Trophoblast cell (in vitro differentiated cells and primary cell): ENCODE measurements around the gene MAP2K5.

Source experiments
- DNase-seq, 2 donors: peaks; one replicate each; pipeline ENCODE4 v3.0.0-alpha.2; 2016
- H2AFZ ChIP-seq: 2 replicates; pipeline ENCODE4 v1.6.1; 2013; ENCODE audit warnings: low read length, moderate library complexity, mild to moderate bottlenecking; ENCODE audit not compliant: insufficient read depth, poor library complexity
- H2AK5ac ChIP-seq: 2 replicates; pipeline ENCODE4 v1.6.1; 2013; ENCODE audit warnings: mild to moderate bottlenecking, low read length
- H2BK120ac ChIP-seq: 2 replicates; pipeline ENCODE4 v1.6.1; 2013; ENCODE audit warnings: low read length, mild to moderate bottlenecking, moderate library complexity; ENCODE audit not compliant: insufficient read depth, poor library complexity
- H2BK12ac ChIP-seq: 2 replicates; pipeline ENCODE4 v1.6.1; 2013; ENCODE audit warnings: mild to moderate bottlenecking, low read length, moderate library complexity
- H2BK5ac ChIP-seq: 2 replicates; pipeline ENCODE4 v1.6.1; 2013; ENCODE audit warnings: low read length, low read depth, moderate library complexity, mild to moderate bottlenecking; ENCODE audit not compliant: poor library complexity
- H3K14ac ChIP-seq: 2 replicates; pipeline ENCODE4 v1.6.1; 2013; ENCODE audit warnings: mild to moderate bottlenecking, low read length
- H3K18ac ChIP-seq: 2 replicates; pipeline ENCODE4 v1.6.1; 2013; ENCODE audit warnings: mild to moderate bottlenecking, low read length
- H3K23ac ChIP-seq: 2 replicates; pipeline ENCODE4 v1.6.1; 2013; ENCODE audit warnings: low read length
- H3K27ac ChIP-seq: 2 replicates; pipeline ENCODE4 v1.5.1; 2013; ENCODE audit warnings: low read depth, mild to moderate bottlenecking, inconsistent platforms, low read length, moderate library complexity
- H3K27me3 ChIP-seq: 2 replicates; pipeline ENCODE4 v1.6.1; 2013; ENCODE audit warnings: inconsistent platforms, mild to moderate bottlenecking, low read length, moderate library complexity; ENCODE audit not compliant: insufficient read depth
- H3K36me3 ChIP-seq, 2 experiments: 1 replicate in 1 of 2; 2 replicates in 1 of 2; pipeline ENCODE4 v1.6.1; 2013; ENCODE audit warnings: low read length in 2 of 2, mild to moderate bottlenecking in 2 of 2, moderate library complexity in 1 of 2; ENCODE audit not compliant: insufficient read depth in 2 of 2, control insufficient read depth in 1 of 2
- H3K4ac ChIP-seq: 2 replicates; pipeline ENCODE4 v1.6.1; 2013; ENCODE audit warnings: low read depth, mild to moderate bottlenecking, low read length, moderate library complexity
- H3K4me1 ChIP-seq, 2 experiments: 1 replicate in 1 of 2; 2 replicates in 1 of 2; pipeline ENCODE4 v1.6.1; 2013; ENCODE audit warnings: low read length in 2 of 2, mild to moderate bottlenecking in 2 of 2, moderate library complexity in 1 of 2; ENCODE audit not compliant: insufficient read depth in 2 of 2, control insufficient read depth in 1 of 2
- H3K4me2 ChIP-seq: 2 replicates; pipeline ENCODE4 v1.6.1; 2013; ENCODE audit warnings: inconsistent platforms, mild to moderate bottlenecking, low read length, moderate library complexity
- H3K4me3 ChIP-seq: 2 replicates; pipeline ENCODE4 v1.5.1; 2013; ENCODE audit warnings: mild to moderate bottlenecking, low read depth, low read length, inconsistent platforms
- H3K79me1 ChIP-seq: one replicate; pipeline ENCODE4 v1.6.1; 2013; ENCODE audit warnings: low read length
- H3K79me2 ChIP-seq: 2 replicates; pipeline ENCODE4 v1.6.1; 2013; ENCODE audit warnings: low read length, mild to moderate bottlenecking; ENCODE audit not compliant: control insufficient read depth, insufficient read depth, poor library complexity
- H3K9ac ChIP-seq: 2 replicates; pipeline ENCODE4 v1.6.1; 2013; ENCODE audit warnings: mild to moderate bottlenecking, low read length
- H3K9me3 ChIP-seq: 2 replicates; pipeline ENCODE4 v1.6.1; 2013; ENCODE audit warnings: low read depth, mild to moderate bottlenecking, control low read depth, inconsistent platforms, low read length; ENCODE audit not compliant: insufficient read depth
- H4K12ac ChIP-seq: 2 replicates; pipeline ENCODE4 v1.6.1; 2013; ENCODE audit warnings: low read depth, mild to moderate bottlenecking, low read length, moderate library complexity
- H4K8ac ChIP-seq: 2 replicates; pipeline ENCODE4 v1.6.1; 2013; ENCODE audit warnings: low read depth, mild to moderate bottlenecking, low read length, moderate library complexity
- H4K91ac ChIP-seq: one replicate; pipeline ENCODE4 v1.6.1; 2013; ENCODE audit warnings: low read depth, mild to moderate bottlenecking, low read length, moderate library complexity
- WGBS: extraction: QIAGEN DNeasy Blood & Tissue Kit; methylation state at CpG from one replicate; pipeline ENCODE4 v1.1.7; 2013; ENCODE audit warnings: missing lambda C conversion rate; ENCODE audit not compliant: insufficient read length, insufficient coverage; ENCODE audit errors: extremely low coverage; 5-methylcytosine and 5-hydroxymethylcytosine counted together

Gene MAP2K5

GRCh38 chr15:67587754-67588153 lies 45.3 kb downstream of the MAP2K5 start:
- Histone ChIP-seq H2BK120ac (no peak overlapping the region), H3K9me3 (no peaks in the 10 kb centered on the region), H3K36me3 (peaks cover 6 to 8% of the 10 kb centered on the region in 2 experiments), H3K27ac (no peak overlapping the region), H2AK5ac (no peak overlapping the region), H3K9ac (no peak overlapping the region), H3K4me3 (no peak overlapping the region), H4K12ac (no peak overlapping the region), H2BK12ac (no peak overlapping the region), H3K79me1 (no peaks in the 10 kb centered on the region), H4K8ac (no peak overlapping the region), H4K91ac (no peak overlapping the region), H3K27me3 (no peaks in the 10 kb centered on the region), H3K23ac (no peak overlapping the region), H3K18ac (no peak overlapping the region), H3K4ac (no peak overlapping the region), H2AFZ (no peak overlapping the region), H3K4me1 (no peaks in the 10 kb centered on the region), H3K14ac (no peak overlapping the region), H3K79me2 (no peaks in the 10 kb centered on the region), H3K4me2 (no peak overlapping the region), H2BK5ac (no peak overlapping the region)
- DNase-seq = no peak
- no CpG with 5 or more reads among the region's 3 CpGs for WGBS

- Histone ChIP-seq H3K23ac (no peak overlapping the region), H3K9ac (no peak overlapping the region), H3K9me3 (no peaks in the 10 kb centered on the region), H3K27me3 (no peaks in the 10 kb centered on the region), H3K4me3 (no peak overlapping the region), H3K79me2 (no peaks in the 10 kb centered on the region), H4K91ac (no peak overlapping the region), H4K8ac (no peak overlapping the region), H3K14ac (no peak overlapping the region), H2BK12ac (no peak overlapping the region), H2BK5ac (no peak overlapping the region), H2AFZ (no peak overlapping the region), H3K18ac (no peak overlapping the region), H3K4me2 (no peak overlapping the region), H2BK120ac (no peak overlapping the region), H4K12ac (no peak overlapping the region), H3K79me1 (no peaks in the 10 kb centered on the region), H3K36me3 (peaks cover 6 to 8% of the 10 kb centered on the region in 2 experiments), H3K4me1 (no peaks in the 10 kb centered on the region), H3K27ac (no peak overlapping the region), H2AK5ac (no peak overlapping the region), H3K4ac (no peak overlapping the region)
- no peak for DNase-seq
- WGBS = no CpG with 5 or more reads among the region's 3 CpGs
Measured at GRCh38 chr15:67590191-67590590, 47.7 kb downstream of the MAP2K5 start.

DNA sequence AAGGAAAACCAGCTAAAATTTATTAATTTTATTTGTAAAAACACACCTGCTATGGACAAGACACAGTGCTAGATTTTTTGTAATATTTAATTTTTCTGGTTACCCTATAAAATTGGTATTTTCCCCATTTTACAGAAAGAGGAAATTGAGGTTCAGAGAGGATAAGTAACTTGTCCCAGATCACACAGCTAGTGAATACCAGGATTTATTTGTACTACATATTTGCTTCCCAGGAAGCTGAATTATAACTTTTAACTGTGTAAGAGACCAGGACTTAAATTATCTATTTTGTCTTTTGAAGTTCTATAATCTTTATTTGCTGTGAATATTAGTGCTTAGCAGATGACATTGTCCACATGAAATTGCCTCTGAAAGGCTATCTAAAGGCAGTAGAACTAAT lies 49.7 kb downstream of the MAP2K5 start:
- no peaks in the 10 kb centered on the region for H3K4me1 ChIP-seq
- no peak overlapping the region for H2AK5ac ChIP-seq
- H3K18ac ChIP-seq = no peak overlapping the region
- H4K12ac ChIP-seq = no peak overlapping the region
- no peak overlapping the region for H4K91ac ChIP-seq
- no peak overlapping the region for H3K9ac ChIP-seq
- H3K27me3 ChIP-seq = no peaks in the 10 kb centered on the region
- H3K79me1 ChIP-seq = no peaks in the 10 kb centered on the region
- no peak overlapping the region for H3K4me3 ChIP-seq
- no peak overlapping the region for H2BK12ac ChIP-seq
- H3K9me3 ChIP-seq = no peaks in the 10 kb centered on the region
- H3K79me2 ChIP-seq = no peaks in the 10 kb centered on the region
- H2BK5ac ChIP-seq = no peak overlapping the region
- H3K4ac ChIP-seq = no peak overlapping the region
- H3K23ac ChIP-seq = no peak overlapping the region
- no peak overlapping the region for H2AFZ ChIP-seq
- no peak for DNase-seq
- H4K8ac ChIP-seq = no peak overlapping the region
- H3K27ac ChIP-seq = no peak overlapping the region
- H3K4me2 ChIP-seq = no peak overlapping the region
- H3K14ac ChIP-seq = no peak overlapping the region
- H2BK120ac ChIP-seq = no peak overlapping the region
- peaks cover 4 to 8% of the 10 kb centered on the region in 2 experiments for H3K36me3 ChIP-seq

DNA sequence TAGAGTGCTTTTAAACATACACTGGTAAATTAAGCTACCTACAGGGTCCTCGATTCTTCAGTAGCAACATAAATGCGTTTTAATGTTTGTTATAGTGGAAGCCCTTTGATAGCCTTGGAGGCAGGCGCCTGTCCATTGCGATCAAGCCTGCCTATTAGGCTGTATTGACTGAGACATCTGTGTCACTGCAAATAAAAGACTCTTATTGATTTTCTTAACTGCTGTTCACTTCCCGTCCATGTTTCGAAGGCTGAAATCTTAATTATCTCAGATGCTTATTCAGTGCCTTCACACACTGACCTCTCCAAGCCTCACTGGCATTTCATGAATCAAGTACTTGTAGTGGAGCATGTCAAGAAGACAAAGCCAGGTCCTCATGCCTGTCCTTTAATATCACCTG lies 51.1 kb downstream of the MAP2K5 start:
- no peaks in the 10 kb centered on the region for H3K36me3 ChIP-seq
- no peak overlapping the region for H2AK5ac ChIP-seq
- no peak overlapping the region for H3K23ac ChIP-seq
- no peak overlapping the region for H4K12ac ChIP-seq
- no peaks in the 10 kb centered on the region for H3K79me2 ChIP-seq
- H4K8ac ChIP-seq = no peak overlapping the region
- H2AFZ ChIP-seq = no peak overlapping the region
- no peak overlapping the region for H3K4ac ChIP-seq
- no peak overlapping the region for H3K9ac ChIP-seq
- H2BK12ac ChIP-seq = no peak overlapping the region
- H3K4me3 ChIP-seq = no peak overlapping the region
- no peak overlapping the region for H4K91ac ChIP-seq
- H3K27ac ChIP-seq = no peak overlapping the region
- no CpG with 5 or more reads among the region's 6 CpGs for WGBS
- H3K4me2 ChIP-seq = no peak overlapping the region
- H2BK5ac ChIP-seq = no peak overlapping the region
- no peak for DNase-seq
- H3K14ac ChIP-seq = no peak overlapping the region
- H3K79me1 ChIP-seq = no peaks in the 10 kb centered on the region
- no peaks in the 10 kb centered on the region for H3K4me1 ChIP-seq
- no peak overlapping the region for H3K18ac ChIP-seq
- H2BK120ac ChIP-seq = no peak overlapping the region
- no peaks in the 10 kb centered on the region for H3K9me3 ChIP-seq
- no peaks in the 10 kb centered on the region for H3K27me3 ChIP-seq

DNA sequence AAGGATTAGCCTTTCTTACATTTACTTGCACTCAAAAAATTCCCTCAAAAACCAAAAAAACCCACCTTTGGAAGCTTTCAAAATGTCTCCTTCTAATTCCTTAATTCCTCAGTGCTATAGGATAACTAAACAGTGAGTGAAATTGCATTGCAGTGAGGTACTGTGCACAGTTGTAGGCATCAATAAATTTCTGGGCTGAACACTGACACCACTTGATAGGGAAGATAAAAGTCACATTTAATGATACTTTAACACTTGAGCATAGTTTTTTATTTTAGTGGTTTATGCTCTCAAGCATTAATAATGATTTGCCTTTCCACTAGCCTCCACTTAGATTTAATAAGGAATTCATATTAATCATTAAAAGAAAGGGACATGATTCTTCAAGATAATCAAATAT lies 52.3 kb downstream of the MAP2K5 start:
- DNase-seq = no peak
- Histone ChIP-seq H3K4me3 (no peak overlapping the region), H3K9ac (no peak overlapping the region), H2BK5ac (no peak overlapping the region), H3K14ac (no peak overlapping the region), H2AK5ac (no peak overlapping the region), H2BK120ac (no peak overlapping the region), H3K18ac (no peak overlapping the region), H4K8ac (no peak overlapping the region), H2BK12ac (no peak overlapping the region), H3K23ac (no peak overlapping the region), H2AFZ (no peak overlapping the region), H3K4ac (no peak overlapping the region), H3K9me3 (no peaks in the 10 kb centered on the region), H3K4me2 (no peak overlapping the region), H4K12ac (no peak overlapping the region), H4K91ac (no peak overlapping the region), H3K4me1 (no peaks in the 10 kb centered on the region), H3K27me3 (no peaks in the 10 kb centered on the region), H3K27ac (no peak overlapping the region), H3K36me3 (no peaks in the 10 kb centered on the region), H3K79me1 (no peaks in the 10 kb centered on the region), H3K79me2 (no peaks in the 10 kb centered on the region)
